Activated CD8-positive, alpha-beta memory T cell treated with anti-CD3 and anti-CD28 coated beads, Interleukin-2, amount 10 ng/mL, durations not matched to agents 7 days and 5 days (primary cell): ENCODE results near the gene SPI1. TPM values are rescaled to one million over a fixed set of nuclear protein-coding genes. Genes with fewer than 3 reads are reported as not detected.

Source experiments
- ATAC-seq: fragments of 150-1000 bp; cut with Tn5 transposase; one replicate; pipeline ENCODE4 v1.10.0; 2021; ENCODE audit warnings: moderate library complexity
- CTCF ChIA-PET: fragments of 350-600 bp; sonication (Branson Sonifier 250); formaldehyde crosslinking; loops from one replicate; lab custom pipeline; 2021; ENCODE audit warnings: antibody characterized with exemption; lab: Charles Lee
- DNase-seq: peaks from one replicate; pipeline ENCODE4 v3.0.0-alpha.2; 2020
- H3K27ac Mint-ChIP-seq: one replicate; pipeline ENCODE4 v1.8.0; 2021; ENCODE audit warnings: mild to moderate bottlenecking, mixed read lengths
- H3K27me3 Mint-ChIP-seq: one replicate; pipeline ENCODE4 v1.8.0; 2021; ENCODE audit warnings: mixed read lengths
- H3K36me3 Mint-ChIP-seq: one replicate; pipeline ENCODE4 v1.8.0; 2021; ENCODE audit warnings: mild to moderate bottlenecking, mixed read lengths
- H3K4me1 Mint-ChIP-seq: one replicate; pipeline ENCODE4 v1.8.0; 2021; ENCODE audit warnings: mixed read lengths
- H3K4me3 Mint-ChIP-seq: one replicate; pipeline ENCODE4 v1.8.0; 2021; ENCODE audit warnings: mild to moderate bottlenecking, moderate library complexity, mixed read lengths
- H3K9me3 Mint-ChIP-seq: one replicate; pipeline ENCODE4 v1.8.0; 2022; ENCODE audit warnings: low read depth, mixed read lengths
- total RNA-seq, 2 experiments: library from RNA; stranded (reverse); gene quantifications; one replicate each; pipeline ENCODE4 v1.2.3, GENCODE V29; 2021

Gene SPI1
- total RNA-seq, 2 experiments from 2014 or later, result not detected

DNA sequence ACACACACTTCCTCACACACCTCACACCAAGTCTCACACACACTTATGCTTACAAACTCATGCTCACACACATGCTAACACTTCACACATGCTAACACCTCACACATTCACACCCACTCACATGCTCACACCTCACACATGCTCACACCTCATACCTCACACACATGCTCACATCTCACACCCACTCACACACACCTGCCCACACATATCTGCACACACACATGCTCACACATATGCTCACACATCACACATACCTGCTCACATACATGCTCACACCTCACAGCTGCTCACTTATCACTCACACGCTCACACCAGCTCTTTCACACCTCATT is 21.4 kb downstream of the SPI1 start:
- Mint-ChIP-seq H3K36me3 (no peaks in the 10 kb centered on the region), H3K27ac (no peak overlapping the region)

GRCh38 chr11:47356129-47356997 is 22.0 kb downstream of the SPI1 start:
- Mint-ChIP-seq H3K27ac (no peak overlapping the region), H3K27me3 (no peaks in the 10 kb centered on the region)
- CTCF ChIA-PET, result no interaction called here

More for the DNA sequence above, 21.4 kb downstream of the SPI1 start:
- Mint-ChIP-seq H3K4me1 (peaks cover 12% of the 10 kb centered on the region), H3K9me3 (no peaks in the 10 kb centered on the region), H3K4me3 (no peak overlapping the region), H3K27me3 (no peaks in the 10 kb centered on the region)
- DNase-seq (no peak), ATAC-seq (no peak)
- CTCF ChIA-PET, result no interaction called here

GRCh38 chr11:47355283-47356128 is 22.8 kb downstream of the SPI1 start:
- Mint-ChIP-seq H3K27me3 (no peaks in the 10 kb centered on the region), H3K36me3 (no peaks in the 10 kb centered on the region), H3K4me1 (peaks cover 10% of the 10 kb centered on the region), H3K9me3 (no peaks in the 10 kb centered on the region), H3K4me3 (no peak overlapping the region), H3K27ac (no peak overlapping the region)
- DNase-seq (peak; percentile 52), ATAC-seq (no peak)
- CTCF ChIA-PET, result interaction anchor here (1.9 kb wide), 1 partner anchor 56 kb away, joined by 6 read pairs; no protein-coding TSS in a partner anchor

More at GRCh38 chr11:47356129-47356997, 22.0 kb downstream of the SPI1 start:
- Mint-ChIP-seq H3K36me3 (no peaks in the 10 kb centered on the region), H3K9me3 (no peaks in the 10 kb centered on the region), H3K4me3 (no peak overlapping the region), H3K4me1 (peaks cover 12% of the 10 kb centered on the region)
- ATAC-seq (no peak), DNase-seq (no peak)

DNA sequence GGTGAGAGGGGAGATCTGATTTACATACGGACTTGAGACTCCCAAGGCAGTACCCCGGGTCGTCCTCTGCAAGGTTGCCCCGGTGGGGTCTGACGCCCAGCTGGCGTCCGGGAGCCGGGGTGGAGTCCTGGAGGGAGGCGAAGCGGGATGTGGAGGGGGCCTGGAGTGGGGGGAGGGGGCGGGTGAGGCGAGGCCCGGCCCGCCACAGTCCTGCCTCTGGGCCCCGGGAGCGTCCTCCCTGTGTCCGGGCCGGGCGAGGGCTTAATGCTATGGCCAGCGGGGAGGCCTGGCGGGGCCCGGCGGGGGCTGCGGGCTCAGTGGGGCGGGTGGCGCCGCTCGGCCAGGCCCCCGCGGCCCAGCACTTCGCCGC is 23.4 kb downstream of the SPI1 start:
- ATAC-seq (no peak), DNase-seq (no peak)
- Mint-ChIP-seq H3K27me3 (no peaks in the 10 kb centered on the region), H3K36me3 (no peaks in the 10 kb centered on the region), H3K4me3 (no peak overlapping the region), H3K4me1 (peaks cover 8% of the 10 kb centered on the region), H3K9me3 (no peaks in the 10 kb centered on the region), H3K27ac (no peak overlapping the region)
- CTCF ChIA-PET, result interaction anchor here (1.9 kb wide), 1 partner anchor 57 kb away, joined by 6 read pairs; no protein-coding TSS in a partner anchor

- DNase-seq, result no peak
- Mint-ChIP-seq H3K27me3 (no peaks in the 10 kb centered on the region), H3K27ac (no peak overlapping the region), H3K4me1 (peaks cover 1% of the 10 kb centered on the region), H3K4me3 (no peak overlapping the region), H3K9me3 (no peaks in the 10 kb centered on the region), H3K36me3 (no peaks in the 10 kb centered on the region)
- CTCF ChIA-PET, result interaction anchor here (1.9 kb wide), 1 partner anchor 58 kb away, joined by 6 read pairs; no protein-coding TSS in a partner anchor
- no peak for ATAC-seq
Measured at GRCh38 chr11:47353978-47354774, 24.2 kb downstream of the SPI1 start.

- Mint-ChIP-seq H3K9me3 (no peaks in the 10 kb centered on the region), H3K36me3 (no peaks in the 10 kb centered on the region), H3K4me1 (no peaks in the 10 kb centered on the region), H3K27ac (no peak within 1 kb of the TSS), H3K4me3 (no peak within 1 kb of the TSS), H3K27me3 (no peaks in the 10 kb centered on the region)
- ATAC-seq (no peak), DNase-seq (no peak)
- CTCF ChIA-PET, result no interaction called here
Measured at GRCh38 chr11:47352556-47352955, 25.8 kb downstream of the SPI1 start, which contains the start of gene MYBPC3. Gene MYBPC3, minus strand, starts transcription at chr11:47352702. Its CDS starts 55 bp downstream, at chr11:47352647.

GRCh38 chr11:47351156-47352126 is 26.9 kb downstream of the SPI1 start:
- H3K36me3 Mint-ChIP-seq, result no peaks in the 10 kb centered on the region
- DNase-seq (no peak), ATAC-seq (no peak)
- no peaks in the 10 kb centered on the region for H3K27me3 Mint-ChIP-seq
- CTCF ChIA-PET, result interaction anchor here (0.6 to 2.3 kb wide), 2 partner anchors 11 to 23 kb away, joined by 4 to 7 read pairs; no protein-coding TSS in a partner anchor
- no peak overlapping the region for H3K27ac Mint-ChIP-seq
- H3K9me3 Mint-ChIP-seq, result no peaks in the 10 kb centered on the region
- H3K4me3 Mint-ChIP-seq, result no peak overlapping the region
- no peaks in the 10 kb centered on the region for H3K4me1 Mint-ChIP-seq

- no peaks in the 10 kb centered on the region for H3K27me3 Mint-ChIP-seq
- no peaks in the 10 kb centered on the region for H3K4me1 Mint-ChIP-seq
- no peak overlapping the region for H3K4me3 Mint-ChIP-seq
- no peaks in the 10 kb centered on the region for H3K9me3 Mint-ChIP-seq
- ATAC-seq (no peak), DNase-seq (no peak)
- H3K27ac Mint-ChIP-seq, result no peak overlapping the region
- no peaks in the 10 kb centered on the region for H3K36me3 Mint-ChIP-seq
- CTCF ChIA-PET, result interaction anchor here (1.1 to 2.3 kb wide), 2 partner anchors 24 to 93 kb away, joined by 4 to 7 read pairs; partner anchors contain the start of gene NR1H3
Measured at GRCh38 chr11:47350315-47350714, 28.0 kb downstream of the SPI1 start.

GRCh38 chr11:47349521-47350095 is 28.7 kb downstream of the SPI1 start:
- DNase-seq (no peak), ATAC-seq (no peak)
- Mint-ChIP-seq H3K36me3 (no peaks in the 10 kb centered on the region), H3K27ac (no peak overlapping the region), H3K9me3 (no peaks in the 10 kb centered on the region), H3K4me1 (no peaks in the 10 kb centered on the region), H3K27me3 (no peaks in the 10 kb centered on the region), H3K4me3 (no peak overlapping the region)
- CTCF ChIA-PET, result interaction anchor here (1.1 kb wide), 1 partner anchor 92 kb away, joined by 4 read pairs; the partner anchor contains the start of gene NR1H3

- no peaks in the 10 kb centered on the region for H3K4me1 Mint-ChIP-seq
- H3K9me3 Mint-ChIP-seq, result no peaks in the 10 kb centered on the region
- CTCF ChIA-PET, result no interaction called here
- DNase-seq (no peak), ATAC-seq (peak; percentile 45)
- H3K36me3 Mint-ChIP-seq, result no peaks in the 10 kb centered on the region
- no peak overlapping the region for H3K27ac Mint-ChIP-seq
- no peaks in the 10 kb centered on the region for H3K27me3 Mint-ChIP-seq
- H3K4me3 Mint-ChIP-seq, result no peak overlapping the region
Measured at GRCh38 chr11:47348859-47349258, 29.5 kb downstream of the SPI1 start.

DNA sequence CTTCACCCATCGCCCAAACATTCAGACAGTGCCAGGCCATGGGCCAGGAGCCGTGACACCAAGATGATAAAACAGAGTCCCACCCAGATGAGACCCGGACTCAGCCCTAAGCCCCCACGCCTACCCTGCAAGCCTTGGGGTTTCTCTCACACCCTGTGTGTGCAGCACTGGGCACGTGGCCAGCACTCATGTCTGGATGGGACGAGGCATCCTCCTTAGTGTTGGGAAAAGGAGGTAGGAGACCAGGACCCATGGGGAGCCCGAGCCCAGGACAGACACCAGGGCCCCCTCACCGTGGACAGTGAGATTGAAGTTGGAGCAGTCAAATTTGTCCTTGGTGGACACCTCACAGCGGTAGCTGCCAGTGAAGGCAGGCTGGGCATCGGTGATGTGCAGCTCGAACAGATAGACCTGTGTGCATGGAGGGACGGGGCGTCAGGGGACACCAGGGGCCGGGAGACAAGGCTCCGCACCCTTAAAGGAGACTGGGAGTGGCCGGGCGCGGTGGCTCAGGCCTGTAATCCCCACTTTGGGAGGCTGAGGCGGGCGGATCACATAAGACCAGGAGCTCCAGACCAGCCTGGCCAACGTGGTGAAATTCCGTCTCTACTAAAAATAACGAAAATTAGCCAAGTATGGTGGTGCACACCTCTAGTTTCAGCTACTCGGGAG is 30.1 kb downstream of the SPI1 start:
- Mint-ChIP-seq H3K4me1 (no peaks in the 10 kb centered on the region), H3K27ac (no peak overlapping the region), H3K9me3 (no peaks in the 10 kb centered on the region), H3K4me3 (no peak overlapping the region), H3K27me3 (no peaks in the 10 kb centered on the region), H3K36me3 (no peaks in the 10 kb centered on the region)
- CTCF ChIA-PET, result interaction anchor here (1.4 kb wide), 1 partner anchor 25 kb away, joined by 5 read pairs; no protein-coding TSS in a partner anchor
- ATAC-seq, result no peak
- DNase-seq, result no peak
